C4-2B (cell line): ENCODE measurements around the gene RCC1.

Experiments
- ZFX ChIP-seq: fragments of 450-650 bp; IDR thresholded peaks from 2 replicates; pipeline ENCODE4 v1.6.1; 2017
- TF ChIP-seq, protein P1 (sequence below): fragments of 450-650 bp; conservative IDR thresholded peaks from 2 replicates; pipeline ENCODE4 v1.5.1; 2017; ENCODE audit warnings: mild to moderate bottlenecking

DNA sequence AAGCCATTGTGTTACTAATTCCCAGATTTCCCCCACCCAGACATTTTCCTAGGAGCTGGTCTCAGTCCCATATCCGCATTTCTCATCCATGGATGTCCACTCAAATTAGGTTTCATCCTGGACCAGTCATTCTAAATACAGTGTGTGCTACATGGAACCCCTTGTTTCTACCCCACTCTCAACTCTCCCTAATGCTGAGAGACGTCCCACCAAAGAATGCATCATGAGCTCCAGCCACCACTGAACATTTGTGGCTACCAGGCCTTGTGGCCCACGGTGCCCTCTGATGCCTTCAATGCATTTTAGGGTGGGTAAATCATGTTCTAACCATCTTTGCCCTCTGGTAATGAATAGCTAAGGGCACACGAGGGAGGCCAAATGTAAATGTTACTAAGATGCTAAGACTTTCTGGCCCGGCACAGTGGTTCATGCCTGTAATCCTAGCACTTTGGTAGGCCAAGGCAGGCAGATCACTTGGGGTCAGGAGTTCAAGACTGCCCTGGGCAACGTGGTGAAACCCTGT lies 72.9 kb downstream of the RCC1 start:
- TF ChIP-seq, protein P1, sequence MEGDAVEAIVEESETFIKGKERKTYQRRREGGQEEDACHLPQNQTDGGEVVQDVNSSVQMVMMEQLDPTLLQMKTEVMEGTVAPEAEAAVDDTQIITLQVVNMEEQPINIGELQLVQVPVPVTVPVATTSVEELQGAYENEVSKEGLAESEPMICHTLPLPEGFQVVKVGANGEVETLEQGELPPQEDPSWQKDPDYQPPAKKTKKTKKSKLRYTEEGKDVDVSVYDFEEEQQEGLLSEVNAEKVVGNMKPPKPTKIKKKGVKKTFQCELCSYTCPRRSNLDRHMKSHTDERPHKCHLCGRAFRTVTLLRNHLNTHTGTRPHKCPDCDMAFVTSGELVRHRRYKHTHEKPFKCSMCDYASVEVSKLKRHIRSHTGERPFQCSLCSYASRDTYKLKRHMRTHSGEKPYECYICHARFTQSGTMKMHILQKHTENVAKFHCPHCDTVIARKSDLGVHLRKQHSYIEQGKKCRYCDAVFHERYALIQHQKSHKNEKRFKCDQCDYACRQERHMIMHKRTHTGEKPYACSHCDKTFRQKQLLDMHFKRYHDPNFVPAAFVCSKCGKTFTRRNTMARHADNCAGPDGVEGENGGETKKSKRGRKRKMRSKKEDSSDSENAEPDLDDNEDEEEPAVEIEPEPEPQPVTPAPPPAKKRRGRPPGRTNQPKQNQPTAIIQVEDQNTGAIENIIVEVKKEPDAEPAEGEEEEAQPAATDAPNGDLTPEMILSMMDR = no peak
- no peak for TF ChIP-seq ZFX
